Stimulated activated CD8-positive, alpha-beta memory T cell treated with anti-CD3 and anti-CD28 coated beads, Interleukin-7, amount 100 ng/mL, for 4 hours (primary cell): Measurements from ENCODE around the gene RPGRIP1L.
"Not testable (repeated sequence)": the region's sequence is repeated elsewhere in the genome, so short reads cannot be mapped to it uniquely, and the experiment has no call there.

Experiments used
- DNase-seq, 2 donors: peaks; one replicate each; pipeline ENCODE4 v3.0.0-alpha.2; 2020; ENCODE audit warnings: low read depth in 2 of 2

RPGRIP1L gene

GRCh38 chr16:53712065-53712464 lies 8.4 kb upstream of the RPGRIP1L start:
- DNase-seq: no peak

DNA sequence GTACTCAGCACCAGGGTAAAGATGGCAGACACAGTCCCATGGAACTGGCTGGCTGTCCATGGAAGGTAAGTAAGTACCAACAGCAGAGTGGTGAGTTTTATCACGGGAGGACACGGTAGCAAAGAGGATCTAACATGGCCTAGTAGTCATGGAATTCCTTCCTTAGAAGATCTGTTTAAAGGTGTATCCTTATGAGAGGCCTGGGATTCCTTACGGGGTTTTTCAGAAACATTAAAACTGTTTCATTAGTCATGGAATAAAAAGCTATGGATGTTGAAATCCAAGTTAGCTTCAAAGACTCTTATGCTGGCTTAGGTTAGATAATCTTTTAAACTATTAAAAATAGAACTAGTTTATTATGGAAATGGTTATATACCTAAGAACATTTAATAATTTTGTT lies 7.7 kb upstream of the RPGRIP1L start:
- no peak for DNase-seq

GRCh38 chr16:53708490-53708889 lies 4.8 kb upstream of the RPGRIP1L start:
- no peak for DNase-seq

DNA sequence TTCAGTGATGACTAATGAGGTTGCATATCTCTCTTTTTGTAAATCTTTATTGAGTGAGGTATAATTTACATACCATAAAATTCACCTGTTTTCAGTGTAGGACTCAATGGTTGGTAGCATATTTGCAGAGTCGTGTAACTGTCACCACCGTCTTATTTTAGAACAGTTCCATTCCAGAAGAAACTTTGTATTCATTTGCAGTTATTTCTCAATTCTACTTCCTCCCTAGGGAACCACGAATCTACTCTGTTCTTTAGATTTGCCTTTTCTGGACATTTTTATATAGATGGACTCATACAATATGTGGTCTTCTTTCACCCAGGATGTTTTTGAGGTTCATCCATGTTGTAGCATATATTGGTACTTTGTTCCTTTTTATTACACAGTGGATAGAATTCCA lies 4.0 kb upstream of the RPGRIP1L start:
- DNase-seq: no peak

- DNase-seq: no peak
These were observed 770 bp upstream of the RPGRIP1L start for GRCh38 chr16:53704445-53704813.

DNA sequence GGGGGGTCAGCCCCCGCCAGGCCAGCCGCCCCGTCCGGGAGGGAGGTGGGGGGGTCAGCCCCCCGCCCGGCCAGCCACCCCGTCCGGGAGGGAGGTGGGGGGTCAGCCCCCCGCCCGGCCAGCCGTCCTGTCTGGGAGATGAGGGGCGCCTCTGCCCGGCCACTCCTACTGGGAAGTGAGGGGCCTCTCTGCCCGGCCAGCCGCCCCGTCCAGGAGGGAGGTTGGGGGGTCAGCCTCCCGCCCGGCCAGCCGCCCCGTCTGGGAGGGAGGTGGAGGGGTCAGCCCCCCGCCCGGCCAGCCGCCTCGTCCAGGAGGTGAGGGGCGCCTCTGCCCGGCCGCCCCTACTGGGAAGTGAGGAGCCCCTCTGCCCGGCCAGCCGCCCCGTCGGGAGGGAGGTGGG lies 5.4 kb downstream of the RPGRIP1L start:
- DNase-seq: not testable (repeated sequence)

DNA sequence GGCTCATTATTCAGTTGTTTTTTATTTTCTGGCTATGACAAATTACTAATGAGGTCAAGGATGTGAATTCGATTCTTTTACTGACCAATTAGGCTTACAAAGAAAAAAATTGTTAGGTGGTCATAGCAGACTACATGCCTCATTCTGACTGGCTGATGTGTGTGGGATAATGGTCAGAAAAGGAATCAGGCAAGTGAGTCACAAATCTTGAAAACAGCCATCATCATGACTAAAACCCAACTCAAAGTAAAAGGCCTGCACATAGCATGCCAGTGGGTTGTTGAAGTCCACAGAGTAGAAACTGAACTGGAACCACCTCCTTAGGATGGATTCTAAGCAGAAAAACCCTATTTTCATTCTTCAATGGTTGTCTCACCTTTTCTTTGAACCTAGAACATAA lies 8.6 kb downstream of the RPGRIP1L start:
- no peak for DNase-seq

DNA sequence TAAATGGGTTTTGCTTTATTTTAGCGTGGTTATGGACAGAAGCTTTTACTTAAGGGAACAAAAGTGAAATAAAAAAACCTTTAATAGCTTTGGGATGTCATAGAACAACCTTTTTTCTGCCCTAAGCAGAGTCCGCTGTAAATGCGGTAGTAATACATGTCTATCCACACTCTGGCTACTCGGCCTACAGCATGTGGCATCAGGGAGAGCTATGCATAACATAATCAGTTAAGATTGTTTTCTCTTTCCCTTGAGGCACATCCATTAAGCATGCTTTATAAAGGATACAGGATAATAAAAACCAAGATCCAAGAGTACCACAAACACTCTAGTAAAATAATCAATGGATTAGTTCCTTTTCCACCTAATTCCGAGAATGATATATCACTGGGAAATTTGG lies 10.3 kb downstream of the RPGRIP1L start:
- no peak for DNase-seq

DNA sequence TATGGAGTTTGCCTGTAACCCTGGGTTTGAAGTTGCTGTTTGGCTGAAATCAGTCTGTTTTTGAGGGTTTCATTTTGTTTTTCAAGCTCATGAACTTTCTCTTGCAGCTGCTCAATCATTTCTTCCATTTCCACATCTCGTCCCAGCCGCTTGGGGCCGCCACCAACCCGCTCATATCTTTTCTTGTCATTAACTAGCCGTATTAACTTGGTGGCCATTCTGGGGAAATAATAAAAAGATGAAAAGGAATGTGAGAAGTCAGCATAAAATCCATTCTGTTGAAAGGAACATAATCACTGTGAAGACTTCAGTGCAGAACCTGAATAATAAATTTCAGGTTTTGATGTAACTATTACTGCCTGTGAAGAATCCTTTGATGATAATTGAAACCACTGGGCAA lies 11.5 kb downstream of the RPGRIP1L start:
- DNase-seq: no peak

DNA sequence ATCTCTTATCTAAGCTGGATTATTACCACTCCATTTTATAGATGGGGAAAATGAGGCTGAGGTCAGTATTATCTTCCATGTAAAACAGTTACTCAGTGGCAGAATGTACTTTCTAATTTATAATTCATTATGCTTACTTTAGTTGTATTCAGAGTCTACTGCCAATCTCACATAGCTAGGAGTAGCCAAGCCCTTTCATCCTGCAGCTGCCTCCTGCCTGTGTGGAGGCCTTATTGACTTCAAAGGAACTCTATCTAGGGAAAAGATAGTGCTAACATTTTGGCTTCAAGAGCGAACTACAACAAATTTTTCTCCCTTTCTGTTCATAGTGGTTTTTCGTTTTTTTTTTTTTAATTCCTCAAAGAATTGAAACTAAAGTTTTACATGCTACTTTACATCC lies 12.9 kb downstream of the RPGRIP1L start:
- DNase-seq: no peak

- DNase-seq: no peak
These were observed 14.0 kb downstream of the RPGRIP1L start for GRCh38 chr16:53689636-53690035.

GRCh38 chr16:53686710-53687109 lies 16.9 kb downstream of the RPGRIP1L start:
- no peak for DNase-seq

DNA sequence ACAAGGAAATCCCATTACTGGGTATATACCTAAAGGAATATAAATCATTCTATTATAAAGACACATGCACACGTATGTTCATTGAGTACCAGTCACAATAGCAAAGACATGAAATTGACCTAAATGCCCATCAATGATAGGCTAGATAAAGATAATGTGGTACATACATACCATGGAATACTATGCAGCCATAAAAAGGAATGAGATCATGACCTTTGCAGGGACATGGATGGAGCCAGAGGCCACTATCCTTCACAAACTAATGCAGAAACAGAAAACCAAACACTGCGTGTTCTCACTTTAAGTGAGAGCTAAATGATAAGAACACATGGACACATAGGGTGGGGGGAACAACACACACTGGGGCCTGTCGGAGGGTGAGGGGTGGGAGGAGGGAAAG lies 18.3 kb downstream of the RPGRIP1L start:
- not testable (repeated sequence) for DNase-seq

DNA sequence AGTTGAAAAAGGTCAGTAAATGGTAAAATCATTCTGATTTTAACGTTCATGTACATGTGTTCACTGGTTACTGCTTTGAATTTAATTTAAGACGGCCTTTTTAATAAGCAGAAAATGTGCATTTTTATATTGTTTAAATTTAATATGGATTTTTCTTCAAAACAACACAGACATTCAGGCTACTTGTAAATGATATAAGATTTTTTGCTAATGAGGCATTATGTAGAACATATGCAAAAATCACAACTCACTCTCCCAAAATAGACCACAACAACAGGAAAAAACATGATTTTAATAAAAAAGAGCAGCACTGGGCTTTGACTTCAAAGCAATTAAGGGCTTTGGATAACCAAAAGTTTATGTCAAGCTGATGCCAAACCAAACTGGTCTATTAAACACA lies 22.3 kb downstream of the RPGRIP1L start:
- no peak for DNase-seq

- no peak for DNase-seq
These were observed 22.9 kb downstream of the RPGRIP1L start for GRCh38 chr16:53680756-53681155.

GRCh38 chr16:53678756-53679343 lies 24.8 kb downstream of the RPGRIP1L start:
- no peak for DNase-seq

DNA sequence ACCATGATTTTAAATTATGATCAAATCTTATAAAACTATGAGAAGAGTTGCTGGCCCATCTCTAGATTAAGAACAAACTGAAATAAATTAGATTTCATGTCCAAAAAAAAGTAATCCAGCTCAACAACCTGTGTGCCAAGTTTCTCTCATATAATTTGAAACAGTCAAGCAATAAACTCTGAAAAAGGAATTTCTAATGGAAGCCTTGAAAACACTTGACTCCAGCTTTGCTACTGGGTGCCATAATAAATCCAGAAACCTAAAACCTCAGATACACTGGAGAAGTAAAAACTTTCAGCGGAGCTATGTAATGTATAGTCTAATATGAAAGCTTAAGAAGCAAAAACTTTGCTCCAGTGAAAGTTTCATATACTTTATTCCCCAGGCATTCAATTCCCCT lies 25.5 kb downstream of the RPGRIP1L start:
- no peak for DNase-seq

DNA sequence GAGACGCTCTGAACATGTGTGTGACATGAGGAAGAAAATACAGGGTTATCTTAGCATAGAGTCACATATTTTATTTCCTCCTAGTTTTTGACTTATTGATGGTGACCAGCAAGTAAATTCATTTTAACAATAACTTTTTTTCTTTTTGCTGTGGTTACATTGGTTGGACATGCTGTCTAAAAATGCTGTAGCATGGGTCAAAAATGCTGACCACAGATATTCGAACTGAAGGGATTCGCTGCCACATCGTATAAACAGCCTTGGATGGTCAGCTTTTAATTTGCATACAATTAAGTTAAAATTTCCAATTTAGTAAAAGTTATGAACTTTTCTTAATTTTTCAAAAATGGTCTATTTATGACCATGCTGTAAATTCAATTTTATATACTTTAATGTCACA lies 30.5 kb downstream of the RPGRIP1L start:
- no peak for DNase-seq

GRCh38 chr16:53672461-53672860 lies 31.2 kb downstream of the RPGRIP1L start:
- DNase-seq: no peak

DNA sequence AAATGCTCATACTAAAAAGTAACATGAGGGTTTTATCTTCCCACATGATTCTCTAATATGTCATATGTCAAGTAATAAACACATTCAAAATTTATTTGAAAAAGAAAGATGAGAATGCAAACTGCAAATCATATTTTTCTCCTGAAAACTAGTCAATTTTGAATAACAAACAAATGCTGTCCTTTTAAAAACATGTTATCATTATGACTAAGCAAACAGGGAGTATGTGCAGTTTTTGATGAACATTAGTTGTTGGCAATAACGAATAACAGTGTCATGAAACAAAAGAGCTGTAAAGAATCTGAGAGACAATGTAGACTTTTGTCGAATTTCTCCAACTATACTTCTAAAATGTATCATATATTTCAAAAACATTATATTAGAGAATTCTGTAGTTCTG lies 34.8 kb downstream of the RPGRIP1L start:
- no peak for DNase-seq

DNA sequence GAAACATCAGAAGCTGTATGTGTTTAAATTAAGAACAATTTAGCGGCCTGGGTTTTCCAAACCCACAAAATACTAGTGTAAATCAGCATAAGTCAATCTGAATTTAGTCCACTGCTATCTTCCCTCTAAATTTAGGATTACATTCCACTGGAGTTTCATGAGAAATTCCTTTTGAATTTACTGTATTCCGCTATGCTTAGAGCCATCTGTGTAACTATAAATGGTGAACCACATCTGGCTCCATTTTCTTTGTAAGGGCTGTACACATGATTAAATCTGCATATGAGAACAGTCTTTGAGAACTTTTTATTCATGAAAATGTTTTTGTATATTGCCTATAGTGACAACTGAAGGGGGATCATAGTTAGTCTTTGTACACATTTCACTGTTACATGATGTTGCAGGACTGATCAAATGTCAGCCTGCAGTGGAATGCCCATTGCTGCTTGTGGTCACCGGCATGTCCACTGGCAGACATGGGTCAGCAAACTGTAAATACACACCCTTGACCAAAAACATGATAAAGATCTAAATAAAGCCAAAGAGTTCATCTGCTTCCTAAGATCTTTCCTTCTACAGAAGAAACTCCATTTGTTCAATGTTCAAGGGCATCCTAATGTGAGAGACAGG lies 36.8 kb downstream of the RPGRIP1L start:
- DNase-seq: no peak

GRCh38 chr16:53664724-53665345 lies 38.8 kb downstream of the RPGRIP1L start:
- no peak for DNase-seq

GRCh38 chr16:53662072-53662471 lies 41.6 kb downstream of the RPGRIP1L start:
- no peak for DNase-seq

DNA sequence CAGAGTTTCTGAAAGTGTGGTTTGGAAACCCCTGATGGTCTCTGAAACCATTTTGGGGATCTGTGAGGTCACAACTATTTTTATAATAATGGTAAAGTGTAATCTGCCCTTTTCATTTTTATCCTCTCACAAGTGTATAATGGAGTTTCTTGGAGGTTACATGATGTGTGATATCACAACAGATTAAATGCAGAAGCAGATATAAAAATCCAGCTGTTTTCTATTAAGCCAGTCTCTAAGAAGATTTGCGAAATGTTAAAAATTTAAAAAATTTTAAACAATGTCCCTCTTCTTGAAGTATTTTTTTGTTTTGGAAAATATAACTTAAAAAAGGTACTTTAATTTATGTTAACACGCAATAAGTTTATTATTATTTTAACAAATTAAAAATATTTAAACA lies 48.7 kb downstream of the RPGRIP1L start:
- DNase-seq: no peak
